HepG2 (cell line): Measurements from ENCODE around the gene ABAT. TPM values are rescaled to one million over a fixed set of nuclear protein-coding genes. Genes with fewer than 3 reads are reported as not detected.

ENCODE experiments used
- DPF2 ChIP-seq: sonication (generic); formaldehyde crosslinking; IDR thresholded peaks from 2 replicates; pipeline ENCODE4 v1.4.0; 2020; ENCODE audit warnings: mild to moderate bottlenecking, low read depth, missing genetic modification reagents, borderline replicate concordance
- GATA4 ChIP-seq: sonication (generic); IDR thresholded peaks from 2 replicates; pipeline ENCODE4 v1.6.1; 2016; ENCODE audit warnings: antibody characterized with exemption, low read depth, borderline replicate concordance
- GFI1 ChIP-seq: sonication (generic); formaldehyde crosslinking; IDR thresholded peaks from 2 replicates; pipeline ENCODE4 v1.5.0; 2020; ENCODE audit warnings: missing genetic modification reagents, mild to moderate bottlenecking, borderline replicate concordance
- HMG20B ChIP-seq: conservative IDR thresholded peaks from 2 replicates; pipeline ENCODE4 v1.6.1; 2016; ENCODE audit warnings: missing genetic modification reagents, missing compliant biosample characterization
- HOXD1 ChIP-seq: sonication (generic); formaldehyde crosslinking; IDR thresholded peaks from 2 replicates; pipeline ENCODE4 v1.5.0; 2020; ENCODE audit warnings: missing genetic modification reagents
- KDM3A ChIP-seq: IDR thresholded peaks from 2 replicates; pipeline ENCODE4 v1.6.1; 2018; ENCODE audit warnings: low read depth, missing compliant biosample characterization
- MAFK ChIP-seq, 2 experiments: IDR thresholded peaks in 1 of 2; conservative IDR thresholded peaks in 1 of 2; 2 replicates each; pipeline ENCODE4 v1.6.1; 2011; ENCODE audit warnings: improper control_type of control experiment in 2 of 2, low read length in 2 of 2
- MATR3 ChIP-seq: sonication (generic); formaldehyde crosslinking; IDR thresholded peaks from 2 replicates; pipeline ENCODE4 v1.4.0; 2020; ENCODE audit warnings: missing genetic modification reagents
- MTA3 ChIP-seq: sonication (generic); formaldehyde crosslinking; IDR thresholded peaks from 2 replicates; pipeline ENCODE4 v1.4.0; 2020; ENCODE audit warnings: missing genetic modification reagents
- NR2F2 ChIP-seq: IDR thresholded peaks from 2 replicates; pipeline ENCODE4 v1.6.1; 2012; ENCODE audit warnings: low read depth, inconsistent platforms, borderline replicate concordance
- PITX1 ChIP-seq: sonication (generic); formaldehyde crosslinking; IDR thresholded peaks from 2 replicates; pipeline ENCODE4 v1.5.1; 2020; ENCODE audit warnings: mild to moderate bottlenecking, missing genetic modification reagents
- SIN3B ChIP-seq: fragments of 150-350 bp; IDR thresholded peaks from 2 replicates; pipeline ENCODE4 v1.6.1; 2014; ENCODE audit warnings: low read length
- SIX4 ChIP-seq: sonication (generic); formaldehyde crosslinking; IDR thresholded peaks from 2 replicates; pipeline ENCODE4 v1.4.0; 2020; ENCODE audit warnings: missing genetic modification reagents
- ZBTB8A ChIP-seq: sonication (generic); formaldehyde crosslinking; IDR thresholded peaks from 2 replicates; pipeline ENCODE4 v1.4.0; 2020; ENCODE audit warnings: mild to moderate bottlenecking, low read depth, missing genetic modification reagents, borderline replicate concordance
- ZFP41 ChIP-seq: sonication (generic); formaldehyde crosslinking; IDR thresholded peaks from 2 replicates; pipeline ENCODE4 v1.4.0; 2020; ENCODE audit warnings: mild to moderate bottlenecking, missing genetic modification reagents, borderline replicate concordance
- ZNF296 ChIP-seq: sonication (generic); formaldehyde crosslinking; conservative IDR thresholded peaks from 2 replicates; pipeline ENCODE4 v1.5.0; 2020; ENCODE audit warnings: mild to moderate bottlenecking, missing genetic modification reagents
- ZNF546 ChIP-seq: sonication (generic); formaldehyde crosslinking; conservative IDR thresholded peaks from 2 replicates; pipeline ENCODE4 v1.8.1; 2023; ENCODE audit warnings: mild to moderate bottlenecking, missing genetic modification reagents
- ZNF75D ChIP-seq: sonication (generic); formaldehyde crosslinking; IDR thresholded peaks from 2 replicates; pipeline ENCODE4 v1.8.1; 2023; ENCODE audit warnings: missing genetic modification reagents, mild to moderate bottlenecking, borderline replicate concordance
- polyA plus RNA-seq, 8 experiments: library from polyadenylated mRNA; depleted of rRNA in 3 of 8; stranded (reverse) in 7 of 8; unstranded in 1 of 8; fragments of >200 nt; fragmentation: Illumina TruSeq in 4 of 8; extraction: Trizol in 4 of 8; gene quantifications; 2 replicates each; pipeline versions ENCODE4 v1.2.1 to v1.2.3, GENCODE V29; 2011 to 2016; ENCODE audit warnings: low read depth in 4 of 8, missing spikeins in 1 of 8, mixed read lengths in 1 of 8; ENCODE audit not compliant: insufficient read depth in 1 of 8
- total RNA-seq, 5 experiments: library from RNA; depleted of rRNA; stranded (reverse); fragments of >200 nt; fragmentation: Illumina TruSeq; extraction: Trizol; gene quantifications; 2 replicates each; pipeline ENCODE4 v1.2.3, GENCODE V29; 2016; ENCODE audit warnings: low read depth in 1 of 5
- TF ChIP-seq, protein P1 (sequence below): sonication (generic); formaldehyde crosslinking; IDR thresholded peaks from 2 replicates; pipeline ENCODE4 v1.5.0; 2020; ENCODE audit warnings: mild to moderate bottlenecking, missing genetic modification reagents, borderline replicate concordance
- TF ChIP-seq, protein P2 (sequence below): sonication (generic); formaldehyde crosslinking; IDR thresholded peaks from 2 replicates; pipeline ENCODE4 v1.4.0; 2020; ENCODE audit warnings: mild to moderate bottlenecking, missing genetic modification reagents
- TF ChIP-seq, protein P3 (sequence below): sonication (generic); formaldehyde crosslinking; IDR thresholded peaks from 2 replicates; pipeline ENCODE4 v1.4.0; 2020; ENCODE audit warnings: mild to moderate bottlenecking, missing genetic modification reagents

ABAT gene
- total and polyA plus RNA-seq, 2 of the 13 experiments (the other 11 are each of a cell fraction or from before 2014, with no cell fraction given) = 47.6 to 97.3 TPM

DNA sequence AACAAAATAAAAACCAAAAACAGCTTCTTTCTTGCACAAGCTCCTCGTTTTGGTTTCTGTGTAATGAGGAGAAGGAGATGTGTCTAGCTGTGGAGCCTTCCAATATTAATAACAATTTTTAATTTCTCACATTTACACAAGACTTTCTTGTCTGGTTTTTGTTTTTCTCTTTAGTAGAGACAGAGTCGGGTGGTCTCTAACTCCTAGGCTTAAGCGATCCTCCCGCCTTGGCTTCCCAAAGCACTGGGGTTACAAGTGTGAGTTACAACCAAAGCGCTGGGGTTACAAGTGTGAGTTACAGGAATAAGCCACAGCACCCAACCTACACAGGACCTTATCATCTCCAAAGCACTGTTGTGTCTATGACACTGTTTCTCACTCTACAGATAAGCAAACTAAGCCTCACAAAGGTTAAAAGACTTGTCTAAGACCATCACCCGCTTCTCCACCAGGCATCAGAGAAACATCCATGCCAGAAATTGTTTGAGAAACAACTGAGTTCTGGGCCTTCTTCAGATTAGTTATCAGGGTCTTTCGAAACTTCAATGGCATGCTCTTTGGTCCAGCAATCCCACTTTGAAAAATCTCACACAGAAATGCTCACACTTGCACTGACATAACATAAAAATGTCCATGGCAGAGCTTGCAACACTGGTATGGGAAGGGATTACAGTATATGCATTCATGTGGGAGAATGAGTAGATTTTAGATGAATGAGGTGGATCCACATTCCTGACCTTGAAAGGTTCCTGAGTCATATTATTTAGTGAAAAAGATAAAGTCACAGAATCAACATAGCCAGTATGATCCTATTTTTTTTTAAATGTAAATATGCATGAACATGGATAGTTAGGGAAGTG is 3.9 kb downstream of the ABAT start (continued):
- TF ChIP-seq MTA3 (CRISPR knock-in tag) (no peak), HOXD1 (CRISPR knock-in tag) (peak; percentile 78; the same call in 1 of the 2 replicates), ZBTB8A (no peak), GATA4 (peak; percentile 77; the same call in 1 of the 2 replicates), DPF2 (CRISPR knock-in tag) (peak; percentile 82), ZNF296 (no peak), SIN3B (peak; percentile 34; the same call in 1 of the 2 replicates), PITX1 (CRISPR knock-in tag) (peak; percentile 45; the same call in 1 of the 2 replicates), ZNF75D (CRISPR knock-in tag) (no peak), SIX4 (CRISPR knock-in tag) (no peak), GFI1 (CRISPR knock-in tag) (peak; percentile 83), MATR3 (CRISPR knock-in tag) (no peak), MAFK (conservative IDR thresholded peaks at IDR 0.05 in 1 of 2, IDR thresholded peaks at IDR 0.05 in 1 of 2; ENCODE audit: low read length in 2 of 2) (peak; percentile 40 to 43; a peak in 2 of 4 replicates), ZNF546 (CRISPR knock-in tag) (no peak), KDM3A (CRISPR knock-in tag) (no peak; the same call in 1 of the 2 replicates), HMG20B (CRISPR knock-in tag) (peak; percentile 83), NR2F2 (peak; percentile 67), ZFP41 (no peak)
- TF ChIP-seq, protein P1, sequence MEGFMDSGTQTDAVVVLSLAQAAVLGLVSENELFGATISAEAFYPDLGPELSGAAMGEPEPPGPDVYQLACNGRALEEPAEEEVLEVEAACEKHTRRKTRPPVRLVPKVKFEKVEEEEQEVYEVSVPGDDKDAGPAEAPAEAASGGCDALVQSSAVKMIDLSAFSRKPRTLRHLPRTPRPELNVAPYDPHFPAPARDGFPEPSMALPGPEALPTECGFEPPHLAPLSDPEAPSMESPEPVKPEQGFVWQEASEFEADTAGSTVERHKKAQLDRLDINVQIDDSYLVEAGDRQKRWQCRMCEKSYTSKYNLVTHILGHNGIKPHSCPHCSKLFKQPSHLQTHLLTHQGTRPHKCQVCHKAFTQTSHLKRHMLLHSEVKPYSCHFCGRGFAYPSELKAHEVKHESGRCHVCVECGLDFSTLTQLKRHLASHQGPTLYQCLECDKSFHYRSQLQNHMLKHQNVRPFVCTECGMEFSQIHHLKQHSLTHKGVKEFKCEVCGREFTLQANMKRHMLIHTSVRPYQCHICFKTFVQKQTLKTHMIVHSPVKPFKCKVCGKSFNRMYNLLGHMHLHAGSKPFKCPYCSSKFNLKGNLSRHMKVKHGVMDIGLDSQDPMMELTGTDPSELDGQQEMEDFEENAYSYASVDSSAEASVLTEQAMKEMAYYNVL (CRISPR knock-in tag) = peak; percentile 28; the same call in 1 of the 2 replicates
- TF ChIP-seq, protein P2, sequence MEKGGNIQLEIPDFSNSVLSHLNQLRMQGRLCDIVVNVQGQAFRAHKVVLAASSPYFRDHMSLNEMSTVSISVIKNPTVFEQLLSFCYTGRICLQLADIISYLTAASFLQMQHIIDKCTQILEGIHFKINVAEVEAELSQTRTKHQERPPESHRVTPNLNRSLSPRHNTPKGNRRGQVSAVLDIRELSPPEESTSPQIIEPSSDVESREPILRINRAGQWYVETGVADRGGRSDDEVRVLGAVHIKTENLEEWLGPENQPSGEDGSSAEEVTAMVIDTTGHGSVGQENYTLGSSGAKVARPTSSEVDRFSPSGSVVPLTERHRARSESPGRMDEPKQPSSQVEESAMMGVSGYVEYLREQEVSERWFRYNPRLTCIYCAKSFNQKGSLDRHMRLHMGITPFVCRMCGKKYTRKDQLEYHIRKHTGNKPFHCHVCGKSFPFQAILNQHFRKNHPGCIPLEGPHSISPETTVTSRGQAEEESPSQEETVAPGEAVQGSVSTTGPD (CRISPR knock-in tag) = no peak
- TF ChIP-seq, protein P3, sequence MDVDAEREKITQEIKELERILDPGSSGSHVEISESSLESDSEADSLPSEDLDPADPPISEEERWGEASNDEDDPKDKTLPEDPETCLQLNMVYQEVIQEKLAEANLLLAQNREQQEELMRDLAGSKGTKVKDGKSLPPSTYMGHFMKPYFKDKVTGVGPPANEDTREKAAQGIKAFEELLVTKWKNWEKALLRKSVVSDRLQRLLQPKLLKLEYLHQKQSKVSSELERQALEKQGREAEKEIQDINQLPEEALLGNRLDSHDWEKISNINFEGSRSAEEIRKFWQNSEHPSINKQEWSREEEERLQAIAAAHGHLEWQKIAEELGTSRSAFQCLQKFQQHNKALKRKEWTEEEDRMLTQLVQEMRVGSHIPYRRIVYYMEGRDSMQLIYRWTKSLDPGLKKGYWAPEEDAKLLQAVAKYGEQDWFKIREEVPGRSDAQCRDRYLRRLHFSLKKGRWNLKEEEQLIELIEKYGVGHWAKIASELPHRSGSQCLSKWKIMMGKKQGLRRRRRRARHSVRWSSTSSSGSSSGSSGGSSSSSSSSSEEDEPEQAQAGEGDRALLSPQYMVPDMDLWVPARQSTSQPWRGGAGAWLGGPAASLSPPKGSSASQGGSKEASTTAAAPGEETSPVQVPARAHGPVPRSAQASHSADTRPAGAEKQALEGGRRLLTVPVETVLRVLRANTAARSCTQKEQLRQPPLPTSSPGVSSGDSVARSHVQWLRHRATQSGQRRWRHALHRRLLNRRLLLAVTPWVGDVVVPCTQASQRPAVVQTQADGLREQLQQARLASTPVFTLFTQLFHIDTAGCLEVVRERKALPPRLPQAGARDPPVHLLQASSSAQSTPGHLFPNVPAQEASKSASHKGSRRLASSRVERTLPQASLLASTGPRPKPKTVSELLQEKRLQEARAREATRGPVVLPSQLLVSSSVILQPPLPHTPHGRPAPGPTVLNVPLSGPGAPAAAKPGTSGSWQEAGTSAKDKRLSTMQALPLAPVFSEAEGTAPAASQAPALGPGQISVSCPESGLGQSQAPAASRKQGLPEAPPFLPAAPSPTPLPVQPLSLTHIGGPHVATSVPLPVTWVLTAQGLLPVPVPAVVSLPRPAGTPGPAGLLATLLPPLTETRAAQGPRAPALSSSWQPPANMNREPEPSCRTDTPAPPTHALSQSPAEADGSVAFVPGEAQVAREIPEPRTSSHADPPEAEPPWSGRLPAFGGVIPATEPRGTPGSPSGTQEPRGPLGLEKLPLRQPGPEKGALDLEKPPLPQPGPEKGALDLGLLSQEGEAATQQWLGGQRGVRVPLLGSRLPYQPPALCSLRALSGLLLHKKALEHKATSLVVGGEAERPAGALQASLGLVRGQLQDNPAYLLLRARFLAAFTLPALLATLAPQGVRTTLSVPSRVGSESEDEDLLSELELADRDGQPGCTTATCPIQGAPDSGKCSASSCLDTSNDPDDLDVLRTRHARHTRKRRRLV (CRISPR knock-in tag) = no peak
